GM23338 (cell line): ENCODE data around the gene QSOX1.

Experiments used
- CREB1 ChIP-seq: fragments of 250-450 bp; sonication (Bioruptor Pico); IDR thresholded peaks from 2 replicates; pipeline ENCODE4 v1.5.0; 2020; ENCODE audit warnings: low read depth, mild to moderate bottlenecking, moderate library complexity
- CTCF ChIP-seq, 2 experiments: fragments of 200-600 bp in 1 of 2; sonication (generic) in 1 of 2; conservative IDR thresholded peaks; 2 replicates each; pipeline versions ENCODE4 v1.5.1 to v1.6.1; 2016 to 2017; ENCODE audit warnings: antibody characterized with exemption in 2 of 2, low read depth in 2 of 2, mild to moderate bottlenecking in 2 of 2, moderate library complexity in 1 of 2
- POLR2AphosphoS5 ChIP-seq: IDR thresholded peaks from 2 replicates; pipeline ENCODE4 v1.6.1; 2016; ENCODE audit warnings: antibody characterized with exemption, low read depth
- REST ChIP-seq: IDR thresholded peaks from one replicate; pipeline ENCODE4 v1.6.1; 2018; ENCODE audit warnings: antibody characterized with exemption; ENCODE audit not compliant: unreplicated experiment

DNA sequence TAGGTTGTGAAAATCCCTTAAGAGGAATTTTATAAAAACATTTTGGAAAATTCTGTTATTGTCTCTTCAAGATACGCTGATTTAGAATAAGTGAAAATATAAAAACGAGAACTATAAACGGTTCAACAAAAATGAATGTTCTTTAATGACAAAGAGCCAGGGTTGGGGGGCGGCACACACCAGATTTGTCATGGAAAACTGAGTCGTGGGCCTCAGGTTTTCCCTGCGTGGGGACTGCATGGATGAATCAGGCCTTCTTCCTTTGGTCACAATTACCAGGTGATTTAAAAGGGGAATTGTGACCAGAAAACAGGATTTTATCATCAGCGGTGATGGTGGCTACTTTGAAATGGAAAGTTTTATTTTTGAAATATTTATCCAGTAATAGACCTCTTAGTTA, 84.0 kb downstream of the QSOX1 start:
- TF ChIP-seq POLR2AphosphoS5 = no peak
- TF ChIP-seq REST = no peak
- no peak for TF ChIP-seq CTCF (conservative IDR thresholded peaks at IDR 0.05; ENCODE audit: low read depth in 2 of 2)
- no peak for TF ChIP-seq CREB1
